NCI-H2171 treated with DMSO at 0.1 percent for 48 hours (cell line): ENCODE measurements around the gene JAML.

Source experiments
- DNase-seq: peaks from one replicate; lab custom pipeline; 2025; lab: John Stamatoyannopoulos, UW

JAML gene

DNA sequence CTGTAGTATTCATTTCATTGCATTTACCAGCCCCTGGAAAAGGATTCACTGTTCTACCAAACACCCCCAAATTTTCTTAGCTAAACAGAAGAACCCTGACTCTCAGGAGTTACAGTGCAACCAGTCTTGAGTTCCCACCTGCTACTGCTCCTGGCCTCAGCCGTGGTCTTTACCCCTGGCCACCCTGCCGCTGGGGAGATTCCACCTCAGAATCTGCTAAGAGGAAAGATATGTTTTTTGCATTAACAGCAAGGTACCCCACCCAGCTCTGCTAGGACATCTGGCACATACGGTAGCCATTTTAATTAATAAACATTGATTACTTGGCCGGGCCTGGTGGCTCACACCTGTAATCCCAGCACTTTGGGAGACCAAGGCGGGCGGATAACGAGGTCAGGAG lies 9.0 kb downstream of the JAML start:
- DNase-seq, result no peak

DNA sequence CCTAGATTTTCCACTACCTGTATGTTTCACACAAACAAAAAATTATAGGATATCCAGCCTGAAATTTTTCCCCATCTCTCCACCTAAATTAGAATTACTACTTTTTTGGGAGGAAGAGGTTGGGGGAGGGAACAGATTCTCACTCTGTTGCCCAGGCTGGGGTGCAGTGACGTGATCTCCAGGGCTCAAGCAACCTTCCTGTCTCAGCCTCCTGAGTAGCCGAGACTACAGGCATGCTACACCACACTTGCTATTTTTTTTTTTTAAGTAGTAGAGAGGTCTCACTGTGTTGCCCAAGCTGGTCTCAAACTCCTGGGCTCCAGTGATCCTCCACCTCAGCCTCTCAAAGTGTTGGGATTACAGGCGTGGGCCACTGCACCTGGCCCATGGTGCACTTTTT lies 9.5 kb downstream of the JAML start:
- DNase-seq, result no peak

DNA sequence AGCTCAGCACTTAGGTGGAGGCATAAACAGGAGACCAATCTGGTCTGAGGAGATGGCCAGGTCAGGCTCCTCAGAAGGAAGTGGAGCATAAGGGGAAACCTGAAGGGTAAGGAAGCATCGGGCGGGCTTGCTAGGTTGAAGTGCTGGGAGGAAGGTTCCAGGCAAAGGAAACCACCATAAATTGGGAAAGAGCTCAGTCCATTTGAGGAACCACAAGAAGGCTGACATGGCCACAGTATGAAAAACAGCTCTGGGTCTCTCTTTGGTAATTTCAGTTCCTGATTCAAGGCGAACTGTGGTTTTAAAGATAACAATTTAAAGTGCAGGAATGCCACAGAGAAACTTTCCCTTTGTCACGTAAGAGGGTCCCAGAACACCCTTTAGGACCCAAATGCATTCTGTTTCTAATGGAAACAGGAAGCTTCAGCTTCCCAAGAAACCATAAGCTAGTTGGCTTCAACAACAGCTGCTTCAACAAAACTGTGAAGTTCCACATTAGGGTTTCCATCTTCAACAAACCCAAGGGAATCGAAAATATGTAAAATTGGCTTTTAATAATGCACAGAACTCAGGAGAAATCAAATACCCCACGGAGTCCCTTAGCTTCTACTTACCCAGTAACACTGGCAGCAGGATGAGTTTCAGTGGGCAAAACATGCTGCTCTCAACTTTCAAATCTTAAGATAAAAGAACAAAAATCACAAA lies 10.4 kb downstream of the JAML start:
- DNase-seq, result no peak

DNA sequence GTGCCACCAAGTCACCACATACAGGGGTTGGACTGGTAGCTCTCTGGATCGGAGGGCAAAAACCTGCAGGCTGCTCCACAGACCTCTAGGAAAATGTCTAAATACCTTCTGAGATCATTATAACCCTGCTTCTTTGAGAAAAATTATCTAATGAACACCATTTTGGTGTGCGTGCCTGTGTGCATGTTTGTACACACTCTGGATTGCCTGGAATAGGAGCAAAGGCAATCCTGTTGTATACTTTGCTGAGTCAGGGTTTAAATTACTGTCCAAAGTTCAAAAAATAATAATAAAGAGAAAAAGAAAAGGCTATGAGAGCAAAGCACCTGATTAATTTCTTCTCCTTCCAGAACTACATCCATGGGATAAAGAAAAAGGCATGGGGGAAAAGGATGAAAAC lies 11.0 kb downstream of the JAML start:
- no peak for DNase-seq

DNA sequence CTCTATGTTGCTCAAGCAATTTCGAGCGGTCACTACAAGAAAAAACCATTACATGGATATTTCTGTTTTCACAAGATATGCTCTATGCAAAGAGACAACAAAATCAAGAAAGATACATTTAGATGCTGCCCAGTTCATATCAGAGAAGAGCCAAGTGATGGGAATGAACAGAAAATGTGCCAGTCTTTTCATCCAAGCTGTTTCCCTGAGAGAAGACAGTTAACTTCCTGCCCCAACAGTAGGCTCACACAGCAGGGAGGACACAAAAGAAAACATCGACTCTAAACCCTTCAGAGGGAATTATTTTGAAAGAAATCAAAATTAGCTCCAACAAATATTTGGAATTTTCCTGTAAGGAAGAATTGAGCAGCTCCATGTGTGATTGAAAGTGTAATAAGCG lies 11.6 kb downstream of the JAML start:
- DNase-seq, result no peak

DNA sequence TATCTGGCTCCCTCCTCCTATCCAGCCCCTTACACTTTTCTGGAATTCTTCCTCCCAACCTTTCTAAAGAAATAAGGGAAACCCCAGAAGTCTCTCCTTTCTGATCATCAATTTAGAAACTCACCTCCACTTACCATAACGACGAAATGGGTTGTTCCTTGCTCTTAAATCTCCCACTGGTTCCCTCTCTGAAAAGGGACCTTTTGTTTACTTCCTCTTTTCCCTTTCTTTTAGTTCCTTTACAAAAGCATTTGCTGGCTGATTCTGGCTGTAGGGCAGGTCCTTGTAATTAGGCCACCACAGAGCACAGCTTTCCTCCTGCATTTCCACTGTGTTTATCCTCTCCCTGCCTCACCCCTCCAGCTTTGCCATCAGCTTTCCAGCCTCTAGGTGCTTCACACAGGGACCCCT lies 12.0 kb downstream of the JAML start:
- DNase-seq, result no peak

DNA sequence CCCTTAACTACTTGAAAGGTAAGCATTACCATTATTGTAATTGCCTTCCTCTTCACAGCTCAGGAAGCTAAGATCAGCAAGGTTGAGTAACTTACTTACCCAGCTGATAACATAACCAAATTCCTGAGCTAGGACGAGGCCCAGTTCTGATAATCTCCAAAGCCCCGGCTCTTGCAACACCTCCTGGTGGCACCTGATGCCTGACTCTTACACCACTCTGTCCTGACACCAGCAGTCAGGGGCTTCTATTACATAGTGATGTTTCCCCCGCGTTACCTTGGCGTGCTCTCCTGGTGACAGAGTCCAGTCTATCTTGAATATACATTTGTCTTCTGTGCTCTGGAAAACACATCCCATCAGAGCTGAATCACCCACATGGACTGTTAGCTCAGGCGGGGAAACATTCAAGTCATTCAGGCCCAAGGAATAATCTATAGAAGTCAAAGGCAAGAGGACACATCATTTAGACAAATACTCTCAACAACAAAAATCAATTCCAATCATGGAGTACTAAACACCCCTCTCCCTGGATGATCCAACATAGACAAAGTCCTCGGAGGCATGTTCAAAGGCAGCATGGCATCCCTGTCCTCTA lies 12.6 kb downstream of the JAML start:
- no peak for DNase-seq

DNA sequence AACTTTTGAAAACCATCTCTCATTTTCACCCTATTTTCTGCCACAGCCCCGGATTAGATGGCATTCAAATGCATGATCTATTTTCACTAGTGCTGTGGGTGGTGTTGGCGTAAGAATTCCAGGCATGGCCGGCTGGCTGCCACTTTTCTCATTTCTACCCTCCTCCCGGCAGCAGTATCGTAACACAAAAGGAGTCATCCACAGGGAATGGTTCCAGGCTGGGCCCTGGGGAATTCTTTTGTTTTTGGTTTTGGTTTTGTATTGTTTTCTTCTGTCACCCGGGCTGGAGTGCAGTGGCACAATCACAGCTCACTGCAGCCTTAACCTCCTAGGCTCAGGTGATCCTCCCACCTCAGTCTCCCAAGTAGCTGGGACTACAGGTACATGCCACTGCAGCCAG lies 13.8 kb downstream of the JAML start:
- DNase-seq, result peak; percentile 2

DNA sequence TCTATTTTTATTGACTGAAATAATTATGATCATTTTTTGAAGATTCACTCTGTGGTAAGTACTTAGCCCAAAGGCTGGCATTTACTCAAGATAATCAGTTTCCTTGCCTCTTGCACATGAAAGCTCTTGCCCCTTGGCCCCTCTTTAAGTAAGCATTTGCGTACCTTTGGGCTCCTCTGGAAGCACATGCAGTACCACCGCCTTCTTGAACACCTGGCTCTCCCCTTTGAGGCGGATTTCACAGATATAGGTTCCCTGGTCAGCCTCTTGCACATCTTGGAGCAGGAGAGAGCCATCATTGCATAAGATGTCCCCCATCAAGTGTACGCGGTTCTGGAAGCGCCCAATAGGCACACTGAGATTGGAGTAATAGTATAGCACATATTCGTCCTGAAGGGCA lies 14.5 kb downstream of the JAML start:
- no peak for DNase-seq

DNA sequence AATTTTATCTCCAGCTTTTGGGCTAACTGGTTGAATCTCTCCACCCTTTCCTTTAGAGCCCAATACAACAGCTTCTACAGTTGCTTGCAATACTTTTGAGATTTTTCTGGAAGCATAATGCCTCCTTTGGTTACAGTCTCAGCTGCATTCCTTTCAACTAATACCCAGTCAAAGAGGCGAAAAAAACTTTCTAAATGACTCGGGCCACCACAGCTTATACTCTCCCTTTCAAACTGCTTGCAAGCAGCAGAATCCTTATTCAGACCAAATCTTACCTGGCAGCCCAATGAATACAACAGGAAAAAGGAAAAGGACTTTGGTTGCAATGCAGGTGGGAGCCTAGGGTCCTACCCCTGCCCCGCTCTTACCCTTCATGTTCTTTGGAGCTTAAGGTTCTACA lies 15.8 kb downstream of the JAML start:
- no peak for DNase-seq

DNA sequence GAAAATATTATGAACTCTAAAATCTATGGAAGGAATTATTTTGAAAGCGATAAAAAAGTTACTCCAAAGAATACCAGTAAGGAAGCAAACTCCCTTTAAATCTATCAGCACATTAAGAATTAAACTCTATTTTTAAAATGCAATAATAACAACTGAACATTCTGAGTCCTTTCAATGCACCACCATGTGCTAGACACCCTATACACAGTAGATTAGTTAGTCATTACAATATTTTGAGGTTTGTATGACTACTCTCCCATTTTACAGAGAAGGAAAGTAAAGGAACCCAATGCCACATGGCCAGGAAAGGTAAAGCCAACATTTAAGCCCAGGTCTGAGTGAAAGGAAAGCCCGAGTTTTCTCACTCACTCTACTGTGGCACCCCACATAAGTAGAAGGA lies 17.7 kb downstream of the JAML start:
- DNase-seq, result no peak

DNA sequence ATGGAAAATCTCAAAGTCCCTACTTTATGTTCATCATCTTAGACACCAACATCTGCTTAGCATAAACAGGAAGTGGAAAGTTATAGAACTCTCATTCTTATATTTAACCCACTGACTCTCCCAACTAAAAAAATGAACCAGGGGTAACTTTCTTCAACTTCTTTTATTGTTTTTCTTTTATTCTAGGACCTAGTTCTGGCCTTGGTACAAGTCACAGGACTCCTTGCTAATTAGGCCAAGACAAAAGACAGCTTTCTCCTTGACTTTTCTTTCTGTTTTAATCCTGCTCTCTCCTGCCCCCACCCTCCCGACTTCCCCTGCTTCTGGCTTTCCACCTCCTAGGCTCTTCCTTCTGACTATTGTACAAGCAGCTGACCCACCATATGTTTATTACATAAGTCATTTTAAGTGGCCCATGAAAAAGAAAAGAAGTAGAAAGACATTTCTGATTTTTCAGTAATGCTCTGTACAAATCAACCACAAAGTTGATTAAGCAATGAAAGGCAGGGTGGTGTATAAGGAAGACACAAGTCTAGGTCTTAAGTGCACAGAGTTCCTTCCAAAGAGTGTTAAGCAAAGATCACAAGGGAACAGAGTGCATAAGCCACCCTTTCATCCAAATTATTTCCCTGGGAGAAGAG lies 18.3 kb downstream of the JAML start:
- DNase-seq, result no peak

DNA sequence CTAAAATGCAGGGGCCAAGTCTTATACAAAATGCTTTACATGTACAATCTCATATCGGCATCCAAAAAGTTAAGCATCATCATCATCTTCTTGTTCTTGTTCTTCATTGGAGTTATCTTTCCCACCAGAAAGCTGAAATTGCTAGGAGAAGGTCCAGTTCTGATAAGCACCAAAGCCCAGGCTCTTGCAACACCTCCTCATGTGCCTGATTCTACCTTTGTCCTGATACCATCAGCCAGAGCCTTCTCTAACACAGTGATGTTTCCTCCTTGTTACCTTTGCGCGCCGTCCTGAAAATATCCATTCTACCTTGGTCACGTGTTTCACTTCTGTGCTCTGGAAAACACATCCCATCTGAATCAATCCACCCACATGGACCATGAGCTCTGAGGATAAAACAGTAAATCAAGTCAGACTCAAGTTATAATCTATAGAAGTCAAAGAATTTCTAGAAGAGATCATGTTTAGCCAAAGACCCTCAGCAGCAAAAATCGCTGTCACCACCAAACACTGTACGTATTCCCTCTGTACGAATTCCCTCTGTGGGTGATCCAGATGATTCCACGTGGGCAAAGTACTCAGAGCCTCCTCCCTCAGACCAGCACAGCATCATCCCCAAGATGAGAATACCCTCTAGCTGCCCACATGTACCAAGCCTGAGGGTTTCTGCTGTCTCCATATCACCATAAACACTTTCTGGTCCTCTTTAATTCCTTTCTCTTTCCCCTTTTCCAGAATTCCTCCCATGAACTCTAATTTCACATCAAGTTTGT lies 19.0 kb downstream of the JAML start:
- no peak for DNase-seq

DNA sequence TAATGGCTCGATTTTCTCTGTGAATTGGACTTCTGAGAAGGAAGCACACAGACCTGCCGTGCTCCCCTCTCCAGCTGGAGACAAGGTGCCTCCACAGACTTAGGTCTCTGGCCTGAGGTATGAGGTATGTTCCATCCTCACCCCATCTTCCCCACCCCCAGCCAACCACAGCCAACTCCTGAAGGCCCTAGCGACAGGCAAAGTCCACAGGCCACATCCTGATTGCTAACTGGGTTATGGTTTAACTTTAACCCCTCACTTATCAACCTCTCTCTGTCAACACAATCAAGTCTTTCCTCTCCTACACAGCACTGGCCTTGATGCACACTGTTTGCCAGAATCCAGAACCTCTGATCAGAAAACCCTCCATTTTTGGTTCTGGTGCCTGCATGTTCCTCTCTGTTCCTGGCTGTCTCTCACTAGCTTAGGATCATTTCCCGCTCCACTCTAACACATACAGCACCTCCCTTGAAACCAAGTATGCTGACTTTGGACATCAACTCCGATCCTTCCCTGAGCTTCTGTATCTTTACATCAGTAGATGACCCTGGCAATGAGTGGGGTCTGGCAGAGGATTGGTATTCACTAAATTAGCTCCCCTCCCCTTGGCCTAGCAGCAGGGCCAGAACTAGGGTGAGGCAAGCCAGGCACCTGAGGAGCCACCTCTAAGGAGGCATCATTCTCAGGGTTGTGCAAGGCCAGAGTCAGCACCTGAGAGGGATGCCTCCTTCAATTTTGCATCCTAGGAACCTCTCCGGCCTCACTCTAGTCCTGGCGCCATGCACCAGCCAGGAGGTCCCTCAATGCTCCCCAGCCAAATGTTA lies 22.0 kb downstream of the JAML start:
- no peak for DNase-seq

DNA sequence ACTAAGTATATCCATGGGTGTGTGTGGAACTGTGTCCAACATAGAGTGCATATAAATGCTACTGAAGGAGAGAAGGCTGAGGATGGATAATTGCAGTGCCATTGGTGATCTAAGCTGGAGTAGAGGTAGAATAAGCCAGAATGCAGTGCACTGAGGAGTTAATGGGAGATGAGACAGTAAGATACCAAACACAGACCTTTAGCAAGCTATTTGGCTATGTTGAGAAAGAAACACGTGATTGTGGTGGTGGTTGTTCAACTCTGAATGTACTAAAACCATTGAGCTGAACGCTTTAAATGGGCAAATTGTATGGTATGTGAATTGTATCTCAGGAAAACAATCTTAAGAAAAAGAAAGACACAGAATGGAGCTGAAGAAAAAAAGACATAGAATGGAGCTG lies 22.8 kb downstream of the JAML start:
- DNase-seq, result no peak

DNA sequence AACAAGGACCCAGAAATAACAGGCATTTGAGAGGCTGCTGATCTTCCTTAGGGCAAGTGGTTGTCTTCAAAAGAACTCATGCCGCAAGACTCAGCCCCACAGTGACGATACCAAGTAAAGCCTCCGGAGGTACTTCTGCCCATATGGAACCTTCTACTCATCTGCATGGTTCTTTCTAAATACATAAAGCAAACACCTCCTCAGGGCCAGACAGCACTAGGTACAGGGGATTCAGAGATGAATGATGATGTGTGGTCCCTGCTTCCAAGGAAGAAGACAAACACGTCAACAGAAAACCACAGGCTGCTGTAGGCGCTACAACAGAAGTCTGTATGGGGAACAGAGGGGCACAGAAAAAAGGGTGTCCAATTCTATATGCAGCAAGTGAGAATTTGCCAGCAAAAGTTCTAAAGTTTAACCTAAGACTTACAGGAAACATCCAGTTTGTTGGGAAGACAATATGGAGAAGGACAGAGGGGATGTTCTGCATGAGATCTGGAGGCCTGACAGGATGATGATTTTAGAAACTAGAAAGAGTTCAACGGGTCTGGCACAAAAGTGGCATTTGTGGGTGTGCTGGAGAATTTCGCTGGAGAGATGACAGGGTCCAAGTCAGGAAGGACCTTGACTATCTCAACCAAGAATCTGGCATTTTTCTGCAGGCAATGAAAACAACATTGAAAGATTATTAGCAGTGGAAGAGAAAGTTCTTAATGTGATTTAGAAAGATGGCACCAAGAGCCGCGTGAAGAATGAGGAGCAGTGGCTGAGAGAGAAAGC lies 23.7 kb downstream of the JAML start:
- no peak for DNase-seq

DNA sequence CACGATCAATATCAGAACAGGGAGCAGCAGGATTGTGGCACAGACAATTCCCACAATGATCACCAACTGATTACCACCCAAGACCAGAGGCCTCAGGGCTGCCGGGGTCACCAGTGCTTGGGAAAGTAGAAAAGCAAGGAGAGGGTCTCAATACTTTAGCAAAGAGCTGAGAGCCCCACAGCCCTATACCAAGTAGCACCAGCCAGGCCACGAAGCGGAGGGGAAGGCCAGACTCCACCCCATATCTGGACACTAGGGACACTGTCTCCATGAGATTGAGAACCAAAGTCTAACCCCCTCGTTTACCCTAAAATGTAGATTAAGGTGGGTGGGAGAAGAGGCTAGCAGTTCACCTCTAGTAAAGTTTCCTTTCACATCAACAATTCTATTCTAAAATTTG lies 24.3 kb downstream of the JAML start:
- DNase-seq, result no peak

DNA sequence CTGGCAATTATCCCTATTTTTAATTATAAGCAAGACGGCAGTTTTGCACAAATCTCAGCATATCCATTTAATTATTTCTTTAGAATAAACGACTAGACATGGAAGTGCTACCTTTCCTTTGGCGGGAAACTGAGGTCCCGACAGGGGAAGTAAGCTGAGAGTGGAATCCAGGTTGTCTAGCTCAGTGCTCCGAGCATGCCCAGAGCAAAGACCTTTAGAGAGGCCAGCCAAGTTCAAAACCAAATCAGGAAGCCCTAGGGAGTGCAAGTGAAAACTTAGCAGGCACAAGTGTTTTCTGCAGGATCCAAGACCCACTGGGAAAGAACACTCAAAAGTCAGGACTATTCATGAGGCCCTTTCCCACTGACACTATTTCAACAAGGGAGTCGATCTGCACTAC lies 25.7 kb downstream of the JAML start:
- no peak for DNase-seq

DNA sequence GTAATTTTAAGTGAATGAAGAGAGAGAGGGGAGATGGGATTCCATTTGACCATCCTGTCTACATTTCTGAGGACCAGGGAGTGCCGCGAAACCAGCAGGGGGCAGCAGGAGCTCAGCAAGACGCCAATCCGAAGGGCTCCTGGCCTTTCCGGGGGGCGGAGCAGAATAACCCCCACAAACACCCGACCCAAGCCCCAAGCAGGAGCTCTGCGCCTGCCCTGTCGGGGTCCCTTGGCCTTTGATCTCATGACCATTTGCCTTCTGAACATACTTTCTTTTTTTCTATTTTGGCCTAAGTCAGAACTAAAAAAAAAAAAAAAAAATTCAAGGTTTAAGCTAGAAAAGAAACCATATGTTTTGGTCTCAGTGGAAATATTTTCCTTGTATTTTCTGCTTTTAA lies 26.4 kb downstream of the JAML start:
- DNase-seq, result peak; percentile 30

DNA sequence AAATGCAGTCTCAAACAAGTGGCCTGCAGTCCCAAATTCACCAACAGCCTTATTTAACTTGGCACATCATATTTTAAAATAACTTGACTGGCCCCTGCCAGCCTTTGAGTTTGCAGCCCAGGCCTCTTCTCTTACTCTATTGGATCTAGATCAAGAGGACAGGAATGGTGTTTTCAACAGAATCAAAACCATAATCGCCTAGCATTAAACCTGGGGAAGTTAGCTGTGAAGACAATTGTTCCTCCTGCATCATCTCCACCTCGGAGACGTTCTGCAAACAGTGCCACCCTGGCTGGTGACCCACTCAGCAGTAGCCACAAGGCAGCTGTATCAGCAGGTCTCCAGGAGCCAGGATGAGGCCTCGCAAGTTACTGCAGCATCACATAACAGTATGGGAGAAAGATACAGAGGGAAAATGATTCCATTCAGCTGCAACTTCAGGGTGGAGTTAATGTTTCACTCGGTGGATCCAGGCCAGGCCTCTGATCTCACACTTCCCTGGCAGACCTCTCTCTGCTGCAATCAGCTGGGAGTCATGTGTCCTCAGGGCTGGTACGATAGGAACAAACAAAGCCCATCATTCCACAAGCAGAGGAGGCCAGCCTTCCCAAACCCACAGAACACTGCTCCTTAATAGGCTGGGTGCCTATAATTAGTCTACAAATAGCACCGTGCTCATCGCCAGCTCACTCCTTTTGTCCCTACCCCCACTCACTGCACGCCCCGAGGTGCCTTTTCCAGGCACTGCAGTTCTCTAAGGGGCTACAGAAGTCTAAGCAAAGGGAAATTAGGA lies 29.8 kb downstream of the JAML start:
- no peak for DNase-seq
